ENCODE data around the gene RASD2. TPM values are rescaled to one million over a fixed set of nuclear protein-coding genes. Genes with fewer than 3 reads are reported as not detected.

RASD2 gene
- total RNA-seq, 1 donor from 2014 or later: 3.5 TPM

- DNase-seq (ENCODE audit: low spot score): no peak
- intact Hi-C loops (cut with DNase I): no loop called here
These were observed 14.9 kb downstream of the RASD2 start for GRCh38 chr22:35555483-35555890.

DNA sequence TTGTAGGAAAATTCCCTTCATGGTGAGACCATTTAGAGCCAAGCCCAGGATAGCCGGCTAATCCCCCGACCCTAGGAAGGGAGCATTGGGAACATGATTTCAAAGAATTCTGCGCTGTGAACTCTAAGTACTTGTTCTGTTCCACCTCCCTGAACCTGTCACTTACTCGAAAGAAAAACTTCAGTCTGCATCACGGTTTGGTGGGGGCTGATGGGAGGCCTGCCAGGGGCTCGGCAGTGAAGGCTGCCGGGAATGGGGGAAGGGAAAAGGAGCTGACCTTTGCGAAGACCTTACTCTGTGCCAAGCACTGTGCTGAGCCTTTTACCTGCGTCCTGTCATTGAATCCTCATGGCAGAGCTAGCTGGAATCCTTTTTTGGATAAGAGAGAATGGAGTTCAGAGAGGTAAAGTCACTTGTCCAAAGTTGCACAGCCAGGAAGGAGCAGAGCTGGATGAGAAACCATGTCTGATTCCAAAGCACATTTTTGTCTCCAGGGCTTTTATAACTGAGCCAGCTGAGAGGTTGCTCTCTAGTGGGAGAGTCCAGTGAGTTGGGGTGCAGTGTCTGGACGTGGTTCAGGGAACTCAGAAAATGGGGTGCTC, 15.4 kb downstream of the RASD2 start:
- intact Hi-C loops (cut with DNase I): no loop called here
- DNase-seq (ENCODE audit: low spot score): no peak

- no peak for DNase-seq (ENCODE audit: low spot score)
- intact Hi-C loops (cut with DNase I): no loop called here
These were observed 16.0 kb downstream of the RASD2 start for GRCh38 chr22:35556666-35557065.

- no peak for DNase-seq (ENCODE audit: low spot score)
- intact Hi-C loops (cut with DNase I): no loop called here
These were observed 17.4 kb downstream of the RASD2 start for GRCh38 chr22:35558031-35558430.

GRCh38 chr22:35558719-35559118, 18.1 kb downstream of the RASD2 start:
- intact Hi-C loops (cut with DNase I): no loop called here
- DNase-seq (ENCODE audit: low spot score): no peak

- DNase-seq (ENCODE audit: low spot score): no peak
- intact Hi-C loops (cut with DNase I): no loop called here
These were observed 18.8 kb downstream of the RASD2 start for GRCh38 chr22:35559354-35560005.

DNA sequence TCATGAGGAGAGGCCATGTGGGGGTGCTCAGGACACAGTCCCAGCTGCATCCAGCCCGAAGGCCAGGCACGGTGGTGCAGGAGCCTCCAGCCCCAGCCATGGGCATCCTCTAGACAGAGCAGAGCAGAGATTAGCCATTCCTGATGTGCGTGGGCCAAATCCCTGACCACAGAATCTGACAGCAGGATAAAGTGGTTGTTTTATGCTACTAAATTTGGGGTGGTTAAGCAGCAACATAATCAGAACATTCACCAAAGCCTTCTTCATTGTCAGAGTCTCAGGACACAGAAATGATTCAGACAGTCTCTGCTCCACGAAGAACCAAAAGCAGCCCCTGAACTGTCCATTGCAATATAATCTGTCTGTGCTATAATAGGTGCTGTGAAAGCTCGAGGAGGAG, 19.7 kb downstream of the RASD2 start:
- intact Hi-C loops (cut with DNase I): no loop called here
- DNase-seq (ENCODE audit: low spot score): no peak

- intact Hi-C loops (cut with DNase I): no loop called here
- DNase-seq (ENCODE audit: low spot score): no peak
These were observed 20.2 kb downstream of the RASD2 start for GRCh38 chr22:35560824-35561223.

- no peak for DNase-seq (ENCODE audit: low spot score)
- intact Hi-C loops (cut with DNase I): no loop called here
These were observed 21.3 kb downstream of the RASD2 start for GRCh38 chr22:35561796-35562526.

DNA sequence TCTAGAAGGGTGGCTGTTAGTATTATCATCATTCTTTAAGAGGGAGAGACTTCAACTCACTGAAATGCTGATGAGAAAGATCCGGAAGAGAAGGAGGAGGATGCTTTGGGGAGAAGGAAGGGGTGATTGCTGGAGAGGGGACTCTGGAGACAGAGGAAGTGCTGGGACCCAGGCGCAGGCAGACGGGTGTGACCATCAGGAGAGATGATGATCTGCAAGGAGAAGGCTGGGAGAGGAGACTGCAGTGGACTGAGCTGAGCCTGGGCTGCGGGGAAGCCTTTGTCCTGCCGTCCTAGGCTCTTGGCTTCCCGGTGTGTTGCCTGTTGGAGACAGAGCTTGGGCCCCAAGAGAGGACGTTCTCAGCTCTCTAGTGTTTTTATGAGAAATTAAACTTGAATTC, 22.6 kb downstream of the RASD2 start:
- DNase-seq (ENCODE audit: low spot score): no peak
- intact Hi-C loops (cut with DNase I): no loop called here

DNA sequence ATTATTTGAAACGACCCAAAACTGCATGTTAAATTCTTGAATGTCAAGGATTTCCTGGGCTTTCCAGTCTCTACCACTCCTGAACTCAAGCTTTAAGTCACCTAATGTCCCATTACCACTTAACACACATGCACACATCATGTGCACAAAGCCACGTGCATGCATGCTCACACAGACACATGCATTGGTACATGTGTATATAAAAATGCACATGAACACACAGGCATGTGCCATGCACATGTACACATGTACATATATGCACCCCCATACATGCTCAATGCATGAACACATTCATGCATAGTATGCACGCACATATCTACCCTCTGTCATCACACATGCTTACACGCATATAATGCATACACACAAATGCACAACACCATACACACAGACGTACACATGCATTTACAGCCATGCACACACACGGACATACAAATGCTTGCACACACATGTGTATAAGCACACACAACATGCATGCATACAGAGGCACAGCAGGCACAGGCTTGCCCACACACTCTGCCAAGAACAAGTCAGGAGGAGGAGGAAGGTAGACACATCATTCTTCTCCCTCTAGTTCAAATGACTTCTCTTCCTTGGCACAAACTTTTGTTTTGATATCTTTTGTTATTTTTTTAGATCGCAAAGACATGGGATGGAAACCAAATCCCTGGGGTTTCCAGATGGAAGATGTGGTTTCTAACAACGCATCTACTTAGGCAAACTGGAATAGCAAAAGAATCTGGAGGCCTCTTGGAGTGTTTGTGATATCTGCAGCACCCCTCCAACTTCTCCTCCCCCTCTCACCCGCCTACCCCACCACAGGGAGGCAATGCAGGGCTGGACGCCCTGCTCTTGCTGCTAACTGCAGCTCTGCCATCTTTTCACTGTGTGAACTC, 24.6 kb downstream of the RASD2 start:
- intact Hi-C loops (cut with DNase I): no loop called here
- no peak for DNase-seq (ENCODE audit: low spot score)

- DNase-seq (ENCODE audit: low spot score): no peak
- intact Hi-C loops (cut with DNase I): no loop called here
These were observed 26.9 kb downstream of the RASD2 start for GRCh38 chr22:35567351-35568141.

DNA sequence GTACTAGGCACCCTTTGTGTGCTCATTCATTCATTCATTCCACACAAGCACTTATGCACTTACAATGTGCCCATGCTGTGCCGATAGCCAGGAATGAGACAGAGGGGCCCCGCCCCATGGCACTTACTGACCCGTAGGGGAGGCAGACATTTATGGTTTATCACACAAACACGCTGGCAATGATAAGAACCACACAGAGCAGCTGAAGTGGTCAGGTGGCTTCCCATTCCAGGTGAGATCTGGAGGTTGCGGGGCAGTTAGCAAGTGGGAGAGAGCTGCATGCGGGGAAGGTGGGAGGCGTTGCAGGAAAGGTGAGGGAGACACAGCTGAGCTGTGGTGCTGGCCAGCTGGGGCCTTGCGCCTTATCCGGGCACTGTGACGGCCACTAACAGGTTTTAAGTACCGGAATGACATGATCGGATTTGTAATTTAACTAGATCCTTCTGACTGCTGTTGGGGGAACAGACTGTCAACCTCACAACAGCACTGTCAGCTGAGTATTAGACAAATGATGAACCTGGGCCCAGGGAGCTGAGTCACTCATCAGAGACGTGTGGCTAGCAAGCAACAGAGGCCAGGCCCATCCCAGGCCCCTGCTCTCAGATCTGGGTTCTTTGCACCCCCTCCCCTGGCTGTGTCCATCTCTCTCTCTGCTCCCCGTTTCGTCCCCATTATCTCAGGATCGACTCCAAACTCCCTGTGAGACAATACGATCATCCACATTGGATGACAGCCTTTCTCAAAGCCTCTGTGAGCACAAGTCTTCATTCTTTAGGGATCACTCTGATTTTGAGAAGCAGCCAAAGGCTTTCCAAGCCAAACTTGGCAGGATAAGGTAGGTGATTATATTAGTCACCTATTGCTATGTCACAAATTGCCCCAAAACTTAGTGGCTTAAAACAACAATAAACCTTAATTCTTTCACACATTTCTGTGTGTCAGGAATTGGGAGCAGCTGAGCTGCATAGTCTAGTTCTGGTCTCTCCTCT, 28.4 kb downstream of the RASD2 start:
- intact Hi-C loops (cut with DNase I): no loop called here
- no peak for DNase-seq (ENCODE audit: low spot score)

GRCh38 chr22:35569916-35570315, 29.3 kb downstream of the RASD2 start:
- DNase-seq (ENCODE audit: low spot score): no peak
- intact Hi-C loops (cut with DNase I): no loop called here

- intact Hi-C loops (cut with DNase I): no loop called here
- DNase-seq (ENCODE audit: low spot score): no peak
These were observed 30.1 kb downstream of the RASD2 start for GRCh38 chr22:35570686-35571194.

- intact Hi-C loops (cut with DNase I): no loop called here
- DNase-seq (ENCODE audit: low spot score): no peak
These were observed 31.9 kb downstream of the RASD2 start for GRCh38 chr22:35572556-35572955.

GRCh38 chr22:35575116-35575748, 34.6 kb downstream of the RASD2 start:
- DNase-seq (ENCODE audit: low spot score): no peak
- intact Hi-C loops (cut with DNase I): no loop called here

Measured in cardiac septum (tissue), 1 donor.